Neural progenitor cell (in vitro differentiated cells): Measurements from ENCODE around the gene FCER2. TPM values are rescaled to one million over a fixed set of nuclear protein-coding genes. Genes with fewer than 3 reads are reported as not detected.

ENCODE experiments used
- DNase-seq: peaks from one replicate; pipeline ENCODE4 v3.0.0-alpha.2; 2016; ENCODE audit warnings: low spot score
- H2AFZ ChIP-seq: fragments of 200-600 bp; sonication (generic); replicated peaks from 2 replicates; pipeline ENCODE4 v1.6.1; 2016; ENCODE audit warnings: antibody characterized with exemption
- H3F3A ChIP-seq: fragments of 200-600 bp; sonication (generic); 2 replicates; pipeline ENCODE4 v1.6.1; 2016; ENCODE audit warnings: antibody characterized with exemption, low read depth
- H3K27ac ChIP-seq: fragments of 200-600 bp; sonication (generic); 2 replicates; pipeline ENCODE4 v1.5.1; 2016; ENCODE audit warnings: mild to moderate bottlenecking
- H3K27me3 ChIP-seq: fragments of 200-600 bp; sonication (generic); 2 replicates; pipeline ENCODE4 v1.6.1; 2016; ENCODE audit warnings: mild to moderate bottlenecking, moderate library complexity
- H3K36me3 ChIP-seq: fragments of 200-600 bp; sonication (generic); 2 replicates; pipeline ENCODE4 v1.5.1; 2016
- H3K4me1 ChIP-seq: fragments of 200-600 bp; sonication (generic); 2 replicates; pipeline ENCODE4 v1.6.1; 2016; ENCODE audit warnings: mixed run types
- H3K4me2 ChIP-seq: fragments of 200-600 bp; sonication (generic); 2 replicates; pipeline ENCODE4 v1.6.1; 2016
- H3K4me3 ChIP-seq: fragments of 200-600 bp; sonication (generic); 2 replicates; pipeline ENCODE4 v1.5.1; 2016
- H3K79me2 ChIP-seq: fragments of 200-600 bp; sonication (generic); 2 replicates; pipeline ENCODE4 v1.6.1; 2016; ENCODE audit warnings: low read depth
- H3K9ac ChIP-seq: fragments of 200-600 bp; sonication (generic); 2 replicates; pipeline ENCODE4 v1.6.1; 2016
- H3K9me3 ChIP-seq: fragments of 200-600 bp; sonication (generic); 2 replicates; pipeline ENCODE4 v1.5.1; 2016; ENCODE audit warnings: low read depth
- H4K20me1 ChIP-seq: fragments of 200-600 bp; sonication (generic); 2 replicates; pipeline ENCODE4 v1.6.1; 2016; ENCODE audit warnings: low read depth
- H3K27ac Mint-ChIP-seq: 3 replicates; pipeline ENCODE4 v1.8.0; 2021; ENCODE audit warnings: mixed read lengths
- H3K27me3 Mint-ChIP-seq: 2 replicates; pipeline ENCODE4 v1.8.0; 2022; ENCODE audit warnings: low read depth, mild to moderate bottlenecking, inconsistent platforms, moderate library complexity, mixed read lengths; ENCODE audit not compliant: insufficient read depth
- H3K36me3 Mint-ChIP-seq: 3 replicates; pipeline ENCODE4 v1.8.0; 2021; ENCODE audit warnings: mixed read lengths
- H3K4me1 Mint-ChIP-seq: 3 replicates; pipeline ENCODE4 v1.8.0; 2021; ENCODE audit warnings: mixed read lengths
- H3K4me3 Mint-ChIP-seq: 3 replicates; pipeline ENCODE4 v1.8.0; 2021; ENCODE audit warnings: mild to moderate bottlenecking, moderate library complexity, mixed read lengths
- H3K9me3 Mint-ChIP-seq: 3 replicates; pipeline ENCODE4 v1.8.0; 2020; ENCODE audit warnings: mixed read lengths
- CTCF ChIP-seq: fragments of 200-600 bp; sonication (generic); IDR thresholded peaks from 2 replicates; pipeline ENCODE4 v1.5.1; 2017; ENCODE audit warnings: antibody characterized with exemption, mild to moderate bottlenecking
- EZH2 ChIP-seq: fragments of 200-600 bp; sonication (generic); IDR thresholded peaks from 2 replicates; pipeline ENCODE4 v1.6.1; 2017; ENCODE audit warnings: antibody characterized with exemption, mild to moderate bottlenecking, moderate library complexity
- EZH2phosphoT487 ChIP-seq: fragments of 200-600 bp; sonication (generic); IDR thresholded peaks from 2 replicates; pipeline ENCODE4 v1.6.1; 2017; ENCODE audit warnings: antibody characterized with exemption
- total RNA-seq: library from RNA; depleted of rRNA; stranded (reverse); fragments of >200 nt; gene quantifications from 2 replicates; pipeline ENCODE4 v1.2.3, GENCODE V29; 2015; ENCODE audit warnings: low replicate concordance

FCER2 gene
- total RNA-seq, 1 donor from 2014 or later, result not detected

GRCh38 chr19:7658219-7658686, 43.7 kb downstream of the FCER2 start:
- Histone ChIP-seq H3K4me3 (no peak overlapping the region), H3K79me2 (no peaks in the 10 kb centered on the region), H3K4me1 (no peaks in the 10 kb centered on the region), H3K9me3 (no peaks in the 10 kb centered on the region), H3K36me3 (no peaks in the 10 kb centered on the region), H3K9ac (no peak overlapping the region), H3F3A (no peaks in the 10 kb centered on the region), H3K27me3 (peaks cover 50% of the 10 kb centered on the region), H4K20me1 (no peaks in the 10 kb centered on the region), H3K27ac (no peak overlapping the region), H3K4me2 (peak overlapping the region; percentile 9), H2AFZ (peak overlapping the region; percentile 23)
- Mint-ChIP-seq H3K27ac (no peak overlapping the region), H3K9me3 (no peaks in the 10 kb centered on the region), H3K4me3 (no peak overlapping the region), H3K4me1 (peaks cover 10% of the 10 kb centered on the region), H3K36me3 (no peaks in the 10 kb centered on the region), H3K27me3 (peaks cover 9% of the 10 kb centered on the region)
- peak; percentile 54 for DNase-seq
- TF ChIP-seq CTCF, result no peak
- TF ChIP-seq EZH2phosphoT487, result no peak
- no peak for TF ChIP-seq EZH2

GRCh38 chr19:7657131-7657751, 44.7 kb downstream of the FCER2 start:
- Histone ChIP-seq H3K27ac (no peak overlapping the region), H3K9ac (no peak overlapping the region), H3F3A (peaks cover 2% of the 10 kb centered on the region), H3K79me2 (no peaks in the 10 kb centered on the region), H3K4me2 (no peak overlapping the region), H4K20me1 (no peaks in the 10 kb centered on the region), H3K9me3 (no peaks in the 10 kb centered on the region), H2AFZ (no peak overlapping the region), H3K27me3 (peaks cover 49% of the 10 kb centered on the region), H3K4me1 (peaks cover 3% of the 10 kb centered on the region), H3K36me3 (no peaks in the 10 kb centered on the region), H3K4me3 (no peak overlapping the region)
- Mint-ChIP-seq H3K27me3 (peaks cover 11% of the 10 kb centered on the region), H3K27ac (no peak overlapping the region), H3K36me3 (no peaks in the 10 kb centered on the region), H3K4me1 (peaks cover 17% of the 10 kb centered on the region), H3K4me3 (peak overlapping the region; percentile 24), H3K9me3 (no peaks in the 10 kb centered on the region)
- peak; percentile 26 for DNase-seq
- TF ChIP-seq EZH2phosphoT487, result no peak

- peaks cover 20% of the 10 kb centered on the region for H3K4me1 Mint-ChIP-seq
- TF ChIP-seq EZH2 (no peak), CTCF (no peak), EZH2phosphoT487 (no peak)
- Histone ChIP-seq H3K79me2 (no peaks in the 10 kb centered on the region), H2AFZ (no peak overlapping the region), H4K20me1 (no peaks in the 10 kb centered on the region), H3K4me3 (no peak overlapping the region), H3K27ac (no peak overlapping the region), H3K9ac (no peak overlapping the region), H3K36me3 (no peaks in the 10 kb centered on the region), H3K4me1 (peaks cover 4% of the 10 kb centered on the region), H3K9me3 (no peaks in the 10 kb centered on the region), H3K27me3 (peaks cover 54% of the 10 kb centered on the region), H3F3A (peaks cover 4% of the 10 kb centered on the region), H3K4me2 (no peak overlapping the region)
- no peaks in the 10 kb centered on the region for H3K36me3 Mint-ChIP-seq
- peak overlapping the region; percentile 50 for H3K4me3 Mint-ChIP-seq
- no peak for DNase-seq
- no peak overlapping the region for H3K27ac Mint-ChIP-seq
- H3K27me3 Mint-ChIP-seq, result peaks cover 16% of the 10 kb centered on the region
- no peaks in the 10 kb centered on the region for H3K9me3 Mint-ChIP-seq
Observed at GRCh38 chr19:7655581-7655980, 46.4 kb downstream of the FCER2 start.

DNA sequence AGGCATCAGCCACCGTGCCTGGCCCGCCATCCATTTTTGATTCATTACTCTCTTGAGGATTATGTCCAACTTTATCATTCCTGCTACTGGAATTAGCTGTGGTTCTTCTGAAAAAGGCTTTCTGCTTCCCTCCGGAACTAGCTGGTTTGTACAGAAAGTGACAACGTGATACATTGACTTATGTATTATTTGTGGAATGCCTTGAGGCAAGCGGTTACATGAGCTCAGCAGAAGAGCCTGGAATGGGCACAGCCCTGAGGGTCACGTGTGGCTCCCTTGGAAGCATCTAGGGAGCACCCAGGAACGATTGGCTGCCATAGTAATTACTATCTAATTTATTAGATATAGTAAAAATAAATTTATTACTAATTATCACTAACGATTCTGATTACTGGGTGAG, 47.5 kb downstream of the FCER2 start:
- Histone ChIP-seq H3K27ac (no peak overlapping the region), H3K79me2 (no peaks in the 10 kb centered on the region), H4K20me1 (no peaks in the 10 kb centered on the region), H3K9me3 (no peaks in the 10 kb centered on the region), H3K4me1 (peaks cover 4% of the 10 kb centered on the region), H3K9ac (no peak overlapping the region), H3K36me3 (no peaks in the 10 kb centered on the region), H3K27me3 (peaks cover 62% of the 10 kb centered on the region), H2AFZ (no peak overlapping the region), H3K4me3 (no peak overlapping the region), H3F3A (peaks cover 4% of the 10 kb centered on the region), H3K4me2 (no peak overlapping the region)
- no peak for TF ChIP-seq CTCF
- TF ChIP-seq EZH2phosphoT487, result no peak
- TF ChIP-seq EZH2, result no peak
- H3K4me3 Mint-ChIP-seq, result no peak overlapping the region
- H3K27ac Mint-ChIP-seq, result no peak overlapping the region
- peaks cover 20% of the 10 kb centered on the region for H3K4me1 Mint-ChIP-seq
- no peaks in the 10 kb centered on the region for H3K36me3 Mint-ChIP-seq
- DNase-seq, result no peak
- H3K27me3 Mint-ChIP-seq, result peaks cover 16% of the 10 kb centered on the region
- H3K9me3 Mint-ChIP-seq, result no peaks in the 10 kb centered on the region
